ENCODE data around the gene MECR.

MECR gene

GRCh38 chr1:29202053-29202452 is 28.7 kb downstream of the MECR start:
- Histone ChIP-seq H3K27me3 (ENCODE audit: control insufficient read depth, low read length) (no peaks in the 10 kb centered on the region), H3K4me3 (ENCODE audit: low read length) (no peak overlapping the region), H3K27ac (ENCODE audit: low read depth, low read length) (no peak overlapping the region), H3K79me2 (ENCODE audit: control insufficient read depth, low read length) (no peaks in the 10 kb centered on the region), H3K9me2 (replicated peaks; ENCODE audit: control insufficient read depth, low read length) (no peaks in the 10 kb centered on the region), H3F3A (ENCODE audit: control insufficient read depth, insufficient read depth) (no peaks in the 10 kb centered on the region), H3K36me3 (ENCODE audit: control insufficient read depth, low read length) (peaks cover 35% of the 10 kb centered on the region), H3K4me2 (ENCODE audit: low read length) (no peak overlapping the region), H3K4me1 (ENCODE audit: control insufficient read depth, low read length) (peaks cover 3% of the 10 kb centered on the region; the same call in 1 of the 2 replicates), H3K9me3 (ENCODE audit: control insufficient read depth, insufficient read depth, low read length) (no peaks in the 10 kb centered on the region), H4K20me1 (ENCODE audit: control insufficient read depth, insufficient read depth, low read depth, low read length) (no peaks in the 10 kb centered on the region)
- TF ChIP-seq EZH2phosphoT487 (IDR thresholded peaks at IDR 0.05; ENCODE audit: borderline replicate concordance, low read length) (no peak), CTCF (IDR thresholded peaks at IDR 0.05; ENCODE audit: low read depth, low read length, poor library complexity, severe bottlenecking) (no peak)

GRCh38 chr1:29201595-29202051 is 29.1 kb downstream of the MECR start:
- H3K9me2 ChIP-seq (replicated peaks; ENCODE audit: control insufficient read depth, low read length), result no peaks in the 10 kb centered on the region
- no peak overlapping the region for H3K27ac ChIP-seq (ENCODE audit: low read depth, low read length)
- H3K36me3 ChIP-seq (ENCODE audit: control insufficient read depth, low read length), result peaks cover 35% of the 10 kb centered on the region
- H3F3A ChIP-seq (ENCODE audit: control insufficient read depth, insufficient read depth), result no peaks in the 10 kb centered on the region
- H3K27me3 ChIP-seq (ENCODE audit: control insufficient read depth, low read length), result no peaks in the 10 kb centered on the region
- H3K79me2 ChIP-seq (ENCODE audit: control insufficient read depth, low read length), result no peaks in the 10 kb centered on the region
- H3K4me2 ChIP-seq (ENCODE audit: low read length), result no peak overlapping the region
- peaks cover 3% of the 10 kb centered on the region; the same call in 1 of the 2 replicates for H3K4me1 ChIP-seq (ENCODE audit: control insufficient read depth, low read length)
- no peaks in the 10 kb centered on the region for H3K9me3 ChIP-seq (ENCODE audit: control insufficient read depth, insufficient read depth, low read length)
- TF ChIP-seq EZH2phosphoT487 (IDR thresholded peaks at IDR 0.05; ENCODE audit: borderline replicate concordance, low read length), result no peak
- TF ChIP-seq CTCF (IDR thresholded peaks at IDR 0.05; ENCODE audit: low read depth, low read length, poor library complexity, severe bottlenecking), result no peak
- no peak overlapping the region for H3K4me3 ChIP-seq (ENCODE audit: low read length)
- H4K20me1 ChIP-seq (ENCODE audit: control insufficient read depth, insufficient read depth, low read depth, low read length), result no peaks in the 10 kb centered on the region

- no peak overlapping the region for H3K27ac ChIP-seq (ENCODE audit: low read depth, low read length)
- H3F3A ChIP-seq (ENCODE audit: control insufficient read depth, insufficient read depth), result no peaks in the 10 kb centered on the region
- peaks cover 34% of the 10 kb centered on the region for H3K36me3 ChIP-seq (ENCODE audit: control insufficient read depth, low read length)
- no peaks in the 10 kb centered on the region for H3K27me3 ChIP-seq (ENCODE audit: control insufficient read depth, low read length)
- no peak overlapping the region for H3K4me2 ChIP-seq (ENCODE audit: low read length)
- no peak for TF ChIP-seq CTCF (IDR thresholded peaks at IDR 0.05; ENCODE audit: low read depth, low read length, poor library complexity, severe bottlenecking)
- TF ChIP-seq EZH2phosphoT487 (IDR thresholded peaks at IDR 0.05; ENCODE audit: borderline replicate concordance, low read length), result no peak
- no peaks in the 10 kb centered on the region for H3K9me3 ChIP-seq (ENCODE audit: control insufficient read depth, insufficient read depth, low read length)
- no peak overlapping the region for H3K4me3 ChIP-seq (ENCODE audit: low read length)
- no peaks in the 10 kb centered on the region for H3K9me2 ChIP-seq (replicated peaks; ENCODE audit: control insufficient read depth, low read length)
- H3K4me1 ChIP-seq (ENCODE audit: control insufficient read depth, low read length), result peaks cover 3% of the 10 kb centered on the region; the same call in 1 of the 2 replicates
- H3K79me2 ChIP-seq (ENCODE audit: control insufficient read depth, low read length), result no peaks in the 10 kb centered on the region
- no peaks in the 10 kb centered on the region for H4K20me1 ChIP-seq (ENCODE audit: control insufficient read depth, insufficient read depth, low read depth, low read length)
Measured at GRCh38 chr1:29200906-29201594, 29.7 kb downstream of the MECR start.
